ENCODE measurements around the gene SLC5A9. TPM values are rescaled to one million over a fixed set of nuclear protein-coding genes. Genes with fewer than 3 reads are reported as not detected.

Gene SLC5A9
- total and polyA plus RNA-seq, 9 of the 15 experiments (the other 6 are each of a cell fraction or from before 2014, with no cell fraction given) = not detected

GRCh38 chr1:48294656-48295055, 72.1 kb downstream of the SLC5A9 start (continued):
- TF ChIP-seq BCL6 (CRISPR knock-in tag; IDR thresholded peaks at IDR 0.05) (no peak), NBN (IDR thresholded peaks at IDR 0.05; ENCODE audit: low read depth) (no peak), ATF2 (CRISPR knock-in tag; IDR thresholded peaks at IDR 0.05) (no peak), RREB1 (CRISPR knock-in tag; IDR thresholded peaks at IDR 0.05) (no peak)

Other genes with a start within 250 kb of the SLC5A9 start
- gene TRABD2B, start 225.3 kb upstream of the SLC5A9 start, total RNA-seq (2014; rRNA removed) = not detected in 2 replicates
- not detected in 2 replicates for gene TRABD2B, start 225.3 kb upstream of the SLC5A9 start, total RNA-seq (2014; rRNA removed; fragmentation: Illumina TruSeq; extraction: Trizol)
- gene TRABD2B, start 225.3 kb upstream of the SLC5A9 start, total RNA-seq (2015; rRNA removed; fragmentation: Illumina TruSeq; extraction: Trizol) = not detected in 2 replicates
- gene TRABD2B, start 225.3 kb upstream of the SLC5A9 start, total RNA-seq (2021) = not detected in 2 replicates
- not detected in 2 replicates for gene TRABD2B, start 225.3 kb upstream of the SLC5A9 start, polyA plus RNA-seq (2011; rRNA removed)
- not detected in 2 replicates for gene TRABD2B, start 225.3 kb upstream of the SLC5A9 start, polyA plus RNA-seq (2014; fragmentation: Illumina TruSeq; extraction: Trizol)
- gene TRABD2B, start 225.3 kb upstream of the SLC5A9 start, polyA plus RNA-seq (2014; fragmentation: Nextera tagmentation; extraction: Ambion mirVana) = not detected
- gene TRABD2B, start 225.3 kb upstream of the SLC5A9 start, polyA plus RNA-seq (2014; rRNA removed) = not detected in 2 replicates
- 0.09 TPM in 1 of 2 replicates, not detected in the other for gene SPATA6, start 249.5 kb downstream of the SLC5A9 start, total RNA-seq (2014; rRNA removed)
- gene SPATA6, start 249.5 kb downstream of the SLC5A9 start, total RNA-seq (2014; rRNA removed; fragmentation: Illumina TruSeq; extraction: Trizol) = 0.03 and 0.18 TPM in 2 replicates
- gene SPATA6, start 249.5 kb downstream of the SLC5A9 start, total RNA-seq (2015; rRNA removed; fragmentation: Illumina TruSeq; extraction: Trizol) = 0.34 and 0.43 TPM in 2 replicates
- 0.38 and 0.91 TPM in 2 replicates for gene SPATA6, start 249.5 kb downstream of the SLC5A9 start, total RNA-seq (2021)
- gene SPATA6, start 249.5 kb downstream of the SLC5A9 start, polyA plus RNA-seq (2011; rRNA removed) = 0.05 and 0.22 TPM in 2 replicates
- gene SPATA6, start 249.5 kb downstream of the SLC5A9 start, polyA plus RNA-seq (2014; fragmentation: Illumina TruSeq; extraction: Trizol) = 0.21 and 0.39 TPM in 2 replicates
- under 1 TPM; 0.01 to 0.07 TPM for gene SPATA6, start 249.5 kb downstream of the SLC5A9 start, polyA plus RNA-seq (2014; fragmentation: Nextera tagmentation; extraction: Ambion mirVana)
- gene SPATA6, start 249.5 kb downstream of the SLC5A9 start, polyA plus RNA-seq (2014; rRNA removed) = 0.12 TPM in 1 of 2 replicates, not detected in the other